T-helper 2 cell (primary cell): ENCODE results near the gene SMAD1.
A peak's percentile ranks its signal among the peaks of the same experiment; 100 is the strongest.
"Not testable (repeated sequence)": the region's sequence is repeated elsewhere in the genome, so short reads cannot be mapped to it uniquely, and the experiment has no call there.

ENCODE experiments used
- DNase-seq, 5 experiments: peaks; one replicate each; pipeline versions ENCODE4 v3.0.0 to v3.0.0-alpha.2; 2012 to 2022

SMAD1 gene

GRCh38 chr4:145530189-145530588, 48.5 kb downstream of the SMAD1 start:
- DNase-seq: peak in 1 of 5 experiments; percentile 12

- no peak for DNase-seq
These were observed 49.0 kb downstream of the SMAD1 start for GRCh38 chr4:145530662-145531061.

GRCh38 chr4:145531223-145531622, 49.6 kb downstream of the SMAD1 start:
- no peak for DNase-seq

GRCh38 chr4:145531859-145532258, 50.2 kb downstream of the SMAD1 start:
- no peak for DNase-seq

GRCh38 chr4:145533001-145533400, 51.3 kb downstream of the SMAD1 start:
- no peak for DNase-seq

- DNase-seq: not testable (repeated sequence)
These were observed 51.8 kb downstream of the SMAD1 start for GRCh38 chr4:145533415-145533814.

GRCh38 chr4:145533961-145534360, 52.3 kb downstream of the SMAD1 start:
- no peak for DNase-seq

- DNase-seq: no peak
These were observed 53.5 kb downstream of the SMAD1 start for GRCh38 chr4:145535202-145535601.

GRCh38 chr4:145536044-145536443, 54.4 kb downstream of the SMAD1 start:
- no peak for DNase-seq

GRCh38 chr4:145538596-145538995, 56.9 kb downstream of the SMAD1 start:
- DNase-seq: no peak

- DNase-seq: no peak
These were observed 58.0 kb downstream of the SMAD1 start for GRCh38 chr4:145539671-145540070.

GRCh38 chr4:145540235-145540634, 58.6 kb downstream of the SMAD1 start:
- DNase-seq: no peak

GRCh38 chr4:145541346-145541745, 59.7 kb downstream of the SMAD1 start:
- DNase-seq: no peak

- no peak for DNase-seq
These were observed 63.4 kb downstream of the SMAD1 start for GRCh38 chr4:145545031-145545430.

GRCh38 chr4:145545538-145546174, 64.0 kb downstream of the SMAD1 start:
- DNase-seq: no peak

GRCh38 chr4:145546175-145546915, 64.7 kb downstream of the SMAD1 start:
- DNase-seq: no peak

- DNase-seq: no peak
These were observed 70.0 kb downstream of the SMAD1 start for GRCh38 chr4:145551660-145552059.

- DNase-seq: no peak
These were observed 70.6 kb downstream of the SMAD1 start for GRCh38 chr4:145552181-145552822.

- no peak for DNase-seq
These were observed 71.7 kb downstream of the SMAD1 start for GRCh38 chr4:145553375-145553774.

GRCh38 chr4:145554691-145555090, 73.0 kb downstream of the SMAD1 start:
- DNase-seq: no peak

- DNase-seq: peak in 3 of 5 experiments; percentile 13 to 72 (median 37)
These were observed 76.1 kb downstream of the SMAD1 start for GRCh38 chr4:145557720-145558119.

GRCh38 chr4:145563293-145563985, 81.8 kb downstream of the SMAD1 start:
- DNase-seq: no peak

- no peak for DNase-seq
These were observed 82.9 kb downstream of the SMAD1 start for GRCh38 chr4:145564540-145564939.
